Stimulated activated CD8-positive, alpha-beta memory T cell treated with anti-CD3 and anti-CD28 coated beads, Interleukin-7, amount 100 ng/mL, for 48 hours (primary cell): ENCODE results near the gene APOBEC4.

Experiments used
- DNase-seq, 2 donors: peaks; one replicate each; pipeline ENCODE4 v3.0.0-alpha.2; 2020; ENCODE audit warnings: low read depth in 1 of 2; ENCODE audit errors: extremely low read depth in 1 of 2

The APOBEC4 gene

DNA sequence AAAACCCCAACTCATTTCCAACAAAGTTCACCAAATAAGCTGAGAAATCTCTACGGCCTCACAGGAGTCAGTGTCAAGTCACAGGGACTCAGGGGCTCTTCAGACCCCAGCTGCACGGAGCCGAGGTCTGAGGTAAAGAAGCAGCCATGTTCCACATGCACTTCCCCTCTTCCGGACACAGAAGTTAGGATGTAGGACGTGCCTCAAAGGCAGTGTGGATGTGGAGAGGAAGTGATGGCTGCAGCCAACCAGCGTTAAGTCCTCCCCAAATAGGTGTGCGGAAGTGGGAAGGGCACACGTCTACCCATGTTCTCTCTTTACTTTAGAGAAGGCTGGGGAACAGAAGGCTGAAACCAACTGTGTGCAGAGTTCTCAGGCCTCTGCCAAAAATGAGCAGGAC lies 48.3 kb downstream of the APOBEC4 start:
- DNase-seq = no peak

- DNase-seq = no peak
Measured at GRCh38 chr1:183604038-183604808, 48.9 kb downstream of the APOBEC4 start.

GRCh38 chr1:183602510-183602909 lies 50.6 kb downstream of the APOBEC4 start:
- no peak for DNase-seq

GRCh38 chr1:183600634-183601033 lies 52.5 kb downstream of the APOBEC4 start:
- DNase-seq = no peak

- DNase-seq = no peak
Measured at GRCh38 chr1:183600136-183600535, 53.0 kb downstream of the APOBEC4 start.

DNA sequence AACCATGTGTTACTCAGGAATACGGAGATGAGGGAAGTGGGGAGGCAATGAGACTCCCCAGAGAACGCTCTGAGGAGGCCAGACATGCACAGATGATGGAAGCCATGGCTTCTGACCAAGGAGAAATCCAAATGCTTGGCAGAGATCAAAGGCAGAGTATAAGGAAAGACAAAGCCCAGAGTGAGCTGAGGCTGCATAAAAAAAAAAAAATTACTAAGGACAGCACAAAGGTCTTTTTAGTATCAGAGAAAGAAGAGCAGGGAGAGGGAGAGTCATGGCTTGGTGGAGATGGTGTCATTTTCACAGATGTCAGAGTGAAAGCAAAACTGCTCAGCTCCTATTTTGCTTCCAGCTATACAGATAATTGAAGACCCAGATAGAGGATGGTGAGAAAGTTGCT lies 54.7 kb downstream of the APOBEC4 start:
- DNase-seq = no peak

DNA sequence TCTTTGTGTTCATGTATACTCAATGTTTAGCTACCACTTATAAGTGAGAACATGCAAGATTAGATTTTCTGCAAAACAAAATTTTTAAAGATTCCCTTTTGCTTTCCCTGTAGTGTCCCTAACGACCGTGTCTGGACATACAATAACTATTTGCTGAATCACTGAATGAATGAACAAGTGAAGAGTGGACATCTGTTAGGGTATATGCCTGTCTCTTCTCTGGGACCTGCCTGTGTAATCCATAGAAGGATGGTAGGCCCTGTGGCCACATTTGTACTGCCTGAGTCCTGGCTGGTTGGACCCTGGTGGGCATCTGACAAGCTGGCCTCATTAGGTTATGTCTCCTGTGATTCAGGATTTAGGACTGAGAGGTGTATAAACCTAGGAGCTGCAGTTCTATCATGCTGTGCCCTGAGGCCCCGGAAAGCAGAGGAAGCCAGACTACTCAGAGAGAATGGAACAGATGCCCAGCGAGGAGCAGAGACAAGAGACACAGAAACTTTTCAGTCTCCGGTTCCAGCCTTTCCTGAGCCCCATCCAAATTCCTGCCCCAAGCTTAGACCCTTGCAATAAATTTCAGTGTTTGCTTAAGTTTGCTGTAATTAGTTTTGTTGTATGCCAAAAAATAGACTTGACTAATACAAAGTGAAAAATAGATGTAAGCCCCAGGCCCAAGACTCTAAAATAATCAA lies 55.3 kb downstream of the APOBEC4 start:
- no peak for DNase-seq

DNA sequence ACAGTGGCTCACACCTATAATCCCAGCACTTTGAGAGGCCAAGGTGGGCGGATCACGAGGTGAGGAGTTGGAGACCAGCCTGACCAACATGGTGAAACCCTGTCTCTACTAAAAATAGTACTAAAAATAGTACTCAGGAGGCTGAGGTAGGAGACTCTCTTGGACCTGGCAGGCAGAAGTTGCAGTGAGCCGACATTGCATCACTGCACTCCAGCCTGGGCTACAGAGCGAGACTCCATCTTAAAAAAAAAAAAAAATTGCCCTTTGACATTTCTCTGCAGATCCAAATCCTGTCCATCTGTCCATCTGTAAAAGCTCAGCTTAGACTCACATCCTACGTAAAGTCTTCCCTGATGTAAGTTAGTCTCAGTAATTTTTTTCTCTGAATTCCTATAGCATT lies 56.6 kb downstream of the APOBEC4 start:
- no peak for DNase-seq
